OCI-LY7 (cell line): ENCODE results near the gene EIF2S1. TPM values are rescaled to one million over a fixed set of nuclear protein-coding genes. Genes with fewer than 3 reads are reported as not detected.

ENCODE experiments used
- BruUV-seq: library from RNA; stranded (reverse); fragments of 400-500 nt; replicated peaks from 2 replicates; lab custom pipeline; 2021; lab: Mats Ljungman, UMichigan
- CTCF ChIA-PET: fragments of 300-600 bp; sonication (Branson Sonifier 250); formaldehyde crosslinking; loops from one replicate; lab custom pipeline; 2022; ENCODE audit warnings: antibody characterized with exemption; ENCODE audit not compliant: unreplicated experiment; lab: Charles Lee
- POLR2A ChIA-PET: fragments of 300-600 bp; sonication (Branson Sonifier 250); formaldehyde crosslinking; loops from one replicate; lab custom pipeline; 2022; ENCODE audit warnings: antibody characterized with exemption; lab: Charles Lee
- DNase-seq: peaks from one replicate; pipeline ENCODE4 v3.0.0-alpha.2; 2015; ENCODE audit warnings: low spot score
- H2AFZ ChIP-seq: fragments of 200-600 bp; sonication (generic), shearing (Covaris generic); 2 replicates; pipeline ENCODE4 v1.6.1; 2014; ENCODE audit warnings: mild to moderate bottlenecking, antibody characterized with exemption, low read length, moderate library complexity
- H3K27ac ChIP-seq: fragments of 200-600 bp; sonication (generic); 2 replicates; pipeline ENCODE4 v1.5.1; 2014; ENCODE audit warnings: mixed run types, low read depth, mild to moderate bottlenecking, moderate library complexity, low read length, inconsistent platforms; ENCODE audit not compliant: poor library complexity, severe bottlenecking
- H3K36me3 ChIP-seq: fragments of 200-600 bp; sonication (generic); 2 replicates; pipeline ENCODE4 v1.6.1; 2014; ENCODE audit warnings: mild to moderate bottlenecking, antibody characterized with exemption, low read length, moderate library complexity, mixed read lengths; ENCODE audit not compliant: insufficient read depth
- H3K4me1 ChIP-seq: fragments of 200-600 bp; sonication (generic); 2 replicates; pipeline ENCODE4 v1.5.1; 2014; ENCODE audit warnings: mild to moderate bottlenecking, low read length; ENCODE audit not compliant: insufficient read depth, poor library complexity, severe bottlenecking
- H3K4me2 ChIP-seq: fragments of 200-600 bp; sonication (generic); 2 replicates; pipeline ENCODE4 v1.6.1; 2014; ENCODE audit warnings: mild to moderate bottlenecking, low read length
- H3K4me3 ChIP-seq: fragments of 200-600 bp; sonication (generic); 2 replicates; pipeline ENCODE4 v1.5.1; 2014; ENCODE audit warnings: mild to moderate bottlenecking, low read depth, low read length; ENCODE audit not compliant: poor library complexity, severe bottlenecking
- H3K79me2 ChIP-seq: fragments of 200-600 bp; sonication (generic); 2 replicates; pipeline ENCODE4 v1.6.1; 2016; ENCODE audit warnings: low read depth, mild to moderate bottlenecking, low read length, moderate library complexity, mixed read lengths; ENCODE audit not compliant: insufficient read depth
- H3K9me2 ChIP-seq: fragments of 200-600 bp; sonication (generic); 2 replicates; pipeline ENCODE4 v1.6.1; 2016; ENCODE audit warnings: mild to moderate bottlenecking, low read length, mixed read lengths; ENCODE audit not compliant: insufficient read depth
- H3K9me3 ChIP-seq: fragments of 200-600 bp; sonication (generic); 2 replicates; pipeline ENCODE4 v1.6.1; 2014; ENCODE audit warnings: mild to moderate bottlenecking, mixed run types, low read length, mixed read lengths
- H4K20me1 ChIP-seq: fragments of 200-600 bp; sonication (generic); 2 replicates; pipeline ENCODE4 v1.6.1; 2014; ENCODE audit warnings: mild to moderate bottlenecking, antibody characterized with exemption, low read length, moderate library complexity, mixed read lengths; ENCODE audit not compliant: insufficient read depth
- EZH2phosphoT487 ChIP-seq: fragments of 200-600 bp; sonication (generic); IDR thresholded peaks from 2 replicates; pipeline ENCODE4 v1.6.1; 2018; ENCODE audit warnings: low read depth, borderline replicate concordance, mild to moderate bottlenecking, mixed run types, antibody characterized with exemption, low read length, moderate library complexity, mixed read lengths
- intact Hi-C: fragments of 100-400 bp; cut with micrococcal nuclease; formaldehyde crosslinking; loops from one replicate; pipeline ENCODE4 v1.10.0; 2022; ENCODE audit not compliant: unreplicated experiment
- total RNA-seq, 2 experiments: library from RNA; depleted of rRNA in 1 of 2; stranded (reverse); fragments of >200 nt in 1 of 2; shearing (Covaris generic) in 1 of 2; gene quantifications; 2 replicates each; pipeline ENCODE4 v1.2.3, GENCODE V29; 2014 to 2022
- TF ChIP-seq, protein P1 (sequence below): fragments of 200-600 bp; sonication (generic); conservative IDR thresholded peaks from 2 replicates; pipeline ENCODE4 v1.5.1; 2014; ENCODE audit warnings: mild to moderate bottlenecking, antibody characterized with exemption, low read length, moderate library complexity, mixed read lengths

The EIF2S1 gene
- total RNA-seq, 2 experiments from 2014 or later, result 161 to 170 TPM

DNA sequence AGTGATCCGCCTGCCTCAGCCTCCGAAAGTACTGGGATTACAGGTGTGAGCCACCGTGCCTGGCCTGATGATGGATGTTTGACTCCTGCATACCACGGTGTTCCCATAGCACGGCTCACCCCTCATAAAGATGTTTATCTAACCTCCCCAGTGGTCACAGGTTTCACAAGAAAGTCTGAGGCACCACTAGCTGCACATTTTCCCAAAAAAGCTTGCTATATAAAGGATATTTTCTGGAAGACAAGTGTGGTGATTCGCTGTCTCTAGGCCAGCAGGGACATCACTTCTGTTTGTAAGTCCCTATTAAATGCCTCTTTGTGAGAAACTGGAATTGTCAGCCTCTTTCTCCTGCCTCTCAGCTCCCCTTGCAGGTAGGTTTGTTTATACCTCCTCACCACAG is 33.6 kb downstream of the EIF2S1 start:
- no peak overlapping the region for H3K4me2 ChIP-seq
- H3K36me3 ChIP-seq, result no peaks in the 10 kb centered on the region
- no peak overlapping the region for H2AFZ ChIP-seq
- H3K4me1 ChIP-seq, result no peaks in the 10 kb centered on the region
- no peaks in the 10 kb centered on the region for H4K20me1 ChIP-seq
- no peaks in the 10 kb centered on the region for H3K9me3 ChIP-seq
- ChIA-PET POLR2A (no interaction called here), CTCF (no interaction called here)
- TF ChIP-seq EZH2phosphoT487, result no peak
- TF ChIP-seq, protein P1, sequence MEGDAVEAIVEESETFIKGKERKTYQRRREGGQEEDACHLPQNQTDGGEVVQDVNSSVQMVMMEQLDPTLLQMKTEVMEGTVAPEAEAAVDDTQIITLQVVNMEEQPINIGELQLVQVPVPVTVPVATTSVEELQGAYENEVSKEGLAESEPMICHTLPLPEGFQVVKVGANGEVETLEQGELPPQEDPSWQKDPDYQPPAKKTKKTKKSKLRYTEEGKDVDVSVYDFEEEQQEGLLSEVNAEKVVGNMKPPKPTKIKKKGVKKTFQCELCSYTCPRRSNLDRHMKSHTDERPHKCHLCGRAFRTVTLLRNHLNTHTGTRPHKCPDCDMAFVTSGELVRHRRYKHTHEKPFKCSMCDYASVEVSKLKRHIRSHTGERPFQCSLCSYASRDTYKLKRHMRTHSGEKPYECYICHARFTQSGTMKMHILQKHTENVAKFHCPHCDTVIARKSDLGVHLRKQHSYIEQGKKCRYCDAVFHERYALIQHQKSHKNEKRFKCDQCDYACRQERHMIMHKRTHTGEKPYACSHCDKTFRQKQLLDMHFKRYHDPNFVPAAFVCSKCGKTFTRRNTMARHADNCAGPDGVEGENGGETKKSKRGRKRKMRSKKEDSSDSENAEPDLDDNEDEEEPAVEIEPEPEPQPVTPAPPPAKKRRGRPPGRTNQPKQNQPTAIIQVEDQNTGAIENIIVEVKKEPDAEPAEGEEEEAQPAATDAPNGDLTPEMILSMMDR, result no peak
- no peak overlapping the region for H3K4me3 ChIP-seq
- H3K27ac ChIP-seq, result no peak overlapping the region
- no peak for DNase-seq
- intact Hi-C loops, result no loop called here
- no peaks in the 10 kb centered on the region for H3K9me2 ChIP-seq
- H3K79me2 ChIP-seq, result no peaks in the 10 kb centered on the region
- BruUV-seq, result no TSS peak

DNA sequence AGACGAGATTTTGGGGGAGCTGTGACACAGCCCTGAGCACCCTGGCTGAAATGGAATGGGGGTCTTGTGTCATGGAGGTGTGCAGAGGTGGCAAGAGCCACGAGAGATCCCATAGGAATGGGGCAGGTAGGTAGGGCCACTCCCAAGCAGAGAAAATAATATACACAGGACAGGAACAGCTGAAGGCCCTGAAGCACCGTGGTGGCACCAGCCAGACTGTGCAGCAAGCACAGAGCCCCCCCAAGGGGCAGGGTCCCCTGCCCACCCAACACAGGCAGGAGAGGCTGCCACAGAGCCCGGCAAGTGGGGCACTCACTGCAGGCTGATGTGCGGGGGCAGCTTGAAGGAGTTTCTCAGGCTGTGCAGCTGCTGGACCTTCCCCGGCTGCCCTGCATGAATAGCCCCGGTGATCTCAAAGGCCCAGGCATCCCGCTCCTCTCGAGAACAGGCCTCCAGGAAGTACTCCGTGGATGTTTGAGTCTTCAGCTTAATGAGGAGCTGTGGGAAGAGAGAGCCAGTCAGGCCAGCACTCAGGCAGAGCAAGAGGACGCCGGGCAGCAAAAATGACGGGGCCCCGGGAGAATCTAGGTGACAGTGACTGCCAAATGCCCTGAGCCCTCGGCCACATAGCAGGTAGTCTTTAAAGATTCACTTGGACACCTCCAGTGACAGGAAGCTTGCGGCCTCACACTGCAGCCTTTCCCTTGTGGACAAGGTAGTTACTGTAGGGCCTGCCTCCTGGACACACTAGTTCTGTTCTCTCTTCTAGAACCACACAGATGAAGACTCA is 35.2 kb downstream of the EIF2S1 start:
- BruUV-seq, result no TSS peak

DNA sequence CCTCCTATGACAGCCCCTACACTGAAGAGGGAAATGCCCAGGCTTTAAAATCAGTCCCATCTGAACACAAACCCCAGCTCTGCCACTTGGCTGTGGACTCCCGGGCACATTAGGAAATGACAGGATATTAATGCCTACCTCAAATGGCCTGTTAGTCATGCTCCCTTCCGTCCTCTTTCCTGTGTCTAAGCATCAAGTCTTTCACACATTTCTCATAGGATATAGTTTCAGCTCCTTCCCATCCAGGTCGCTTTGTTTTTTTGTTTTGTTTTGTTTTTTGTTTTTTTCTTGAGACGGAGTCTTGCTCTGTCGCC is 35.7 kb downstream of the EIF2S1 start:
- no peaks in the 10 kb centered on the region for H4K20me1 ChIP-seq
- CTCF ChIA-PET, result no interaction called here
- H3K79me2 ChIP-seq, result no peaks in the 10 kb centered on the region
- TF ChIP-seq, protein P1, result no peak
- no peak for TF ChIP-seq EZH2phosphoT487
- no peaks in the 10 kb centered on the region for H3K36me3 ChIP-seq
- no peak overlapping the region for H3K27ac ChIP-seq
- BruUV-seq, result no TSS peak
- POLR2A ChIA-PET, result no interaction called here
- no peak for DNase-seq
- H2AFZ ChIP-seq, result no peak overlapping the region
- intact Hi-C loops, result no loop called here
- H3K4me3 ChIP-seq, result no peak overlapping the region
- H3K9me3 ChIP-seq, result no peaks in the 10 kb centered on the region
- H3K4me1 ChIP-seq, result no peaks in the 10 kb centered on the region
- H3K4me2 ChIP-seq, result no peak overlapping the region
- H3K9me2 ChIP-seq, result no peaks in the 10 kb centered on the region

More for the DNA sequence above, 35.2 kb downstream of the EIF2S1 start:
- Histone ChIP-seq H3K9me2 (no peaks in the 10 kb centered on the region), H3K4me1 (no peaks in the 10 kb centered on the region), H3K79me2 (no peaks in the 10 kb centered on the region), H3K4me2 (no peak overlapping the region), H3K27ac (no peak overlapping the region), H3K36me3 (no peaks in the 10 kb centered on the region), H2AFZ (no peak overlapping the region), H3K4me3 (no peak overlapping the region), H3K9me3 (no peaks in the 10 kb centered on the region), H4K20me1 (no peaks in the 10 kb centered on the region)
- TF ChIP-seq, protein P1, result no peak
- TF ChIP-seq EZH2phosphoT487, result no peak
- DNase-seq, result no peak
- intact Hi-C loops, result no loop called here
- ChIA-PET POLR2A (no interaction called here), CTCF (no interaction called here)
